ENCODE measurements around the gene VPS33B. TPM values are rescaled to one million over a fixed set of nuclear protein-coding genes. Genes with fewer than 3 reads are reported as not detected.

Gene VPS33B
- total and polyA plus RNA-seq, 12 donors = 3.7 to 10.4 (median 5.9) TPM

DNA sequence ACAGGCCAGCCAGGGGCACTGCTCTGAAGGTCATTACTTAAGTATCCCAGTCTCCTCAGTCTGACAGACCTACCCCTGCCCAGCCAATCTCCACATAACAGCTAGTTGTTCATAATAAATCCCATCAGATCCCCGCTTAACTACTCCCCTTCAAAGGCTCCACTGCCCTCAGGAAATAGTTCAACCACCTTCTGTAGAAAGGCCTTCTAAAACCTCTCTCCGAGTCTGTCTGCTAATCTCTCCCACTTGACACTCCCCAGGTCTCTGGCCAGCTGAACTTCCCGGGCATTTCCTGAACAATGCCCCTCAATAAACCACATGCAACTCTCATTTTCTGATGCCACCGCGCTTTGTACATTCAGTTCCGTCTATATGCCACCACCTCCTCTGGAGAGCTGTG is 34.1 kb downstream of the VPS33B start:
- WGBS, 2 donors = 56 to 61% methylated on average over 6 of the region's 6 CpGs
- DNase-seq = no peak
- no peak overlapping the region for H3K4me3 ChIP-seq
- ATAC-seq = peak in 1 of 8 donors; percentile 18
- H3K4me1 ChIP-seq = peaks cover 0 to 23% (median 0%) of the 10 kb centered on the region in 9 donors
- TF ChIP-seq, protein P1, sequence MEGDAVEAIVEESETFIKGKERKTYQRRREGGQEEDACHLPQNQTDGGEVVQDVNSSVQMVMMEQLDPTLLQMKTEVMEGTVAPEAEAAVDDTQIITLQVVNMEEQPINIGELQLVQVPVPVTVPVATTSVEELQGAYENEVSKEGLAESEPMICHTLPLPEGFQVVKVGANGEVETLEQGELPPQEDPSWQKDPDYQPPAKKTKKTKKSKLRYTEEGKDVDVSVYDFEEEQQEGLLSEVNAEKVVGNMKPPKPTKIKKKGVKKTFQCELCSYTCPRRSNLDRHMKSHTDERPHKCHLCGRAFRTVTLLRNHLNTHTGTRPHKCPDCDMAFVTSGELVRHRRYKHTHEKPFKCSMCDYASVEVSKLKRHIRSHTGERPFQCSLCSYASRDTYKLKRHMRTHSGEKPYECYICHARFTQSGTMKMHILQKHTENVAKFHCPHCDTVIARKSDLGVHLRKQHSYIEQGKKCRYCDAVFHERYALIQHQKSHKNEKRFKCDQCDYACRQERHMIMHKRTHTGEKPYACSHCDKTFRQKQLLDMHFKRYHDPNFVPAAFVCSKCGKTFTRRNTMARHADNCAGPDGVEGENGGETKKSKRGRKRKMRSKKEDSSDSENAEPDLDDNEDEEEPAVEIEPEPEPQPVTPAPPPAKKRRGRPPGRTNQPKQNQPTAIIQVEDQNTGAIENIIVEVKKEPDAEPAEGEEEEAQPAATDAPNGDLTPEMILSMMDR (IDR thresholded peaks at IDR 0.05) = no peak
- no peaks in the 10 kb centered on the region for H3K9me3 ChIP-seq
- H3K36me3 ChIP-seq = peaks cover 0 to 6% (median 0%) of the 10 kb centered on the region in 9 donors
- peak overlapping the region in 1 of 10 donors; percentile 46 for H3K27ac ChIP-seq
- intact Hi-C loops (cut with DNase I) = no loop called here
- no peaks in the 10 kb centered on the region for H3K27me3 ChIP-seq

DNA sequence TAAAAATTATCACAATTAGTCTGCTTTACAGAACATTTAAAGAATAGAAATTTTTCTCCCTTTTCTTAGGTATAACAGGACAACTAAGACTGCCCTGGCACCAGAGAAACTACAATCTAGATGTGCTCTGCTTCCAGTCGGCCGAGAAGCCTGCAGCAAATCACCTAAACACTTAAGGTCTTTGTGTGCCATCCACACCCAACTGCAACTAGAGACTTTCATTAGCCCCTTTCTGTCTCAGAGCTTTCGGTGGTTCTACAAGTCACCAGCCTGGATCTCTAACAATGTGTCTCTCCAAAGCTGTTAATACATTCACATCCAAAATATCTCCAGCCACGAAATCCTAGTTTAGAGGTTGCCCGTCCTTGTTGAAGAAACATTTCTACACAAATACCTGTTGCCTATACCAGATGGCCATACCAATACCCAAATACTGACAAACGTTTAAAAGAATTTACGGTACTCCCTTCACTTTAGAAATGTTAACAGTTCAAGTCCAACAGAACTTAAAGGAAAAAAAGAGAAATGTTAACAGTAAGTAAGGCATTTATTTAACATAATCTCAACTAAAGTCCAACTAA is 34.7 kb downstream of the VPS33B start:
- H3K27me3 ChIP-seq = no peaks in the 10 kb centered on the region
- TF ChIP-seq, protein P1 (IDR thresholded peaks at IDR 0.05) = no peak
- no peak for ATAC-seq
- 64 to 76% methylated on average over 7 of the region's 7 CpGs for WGBS, 2 donors
- H3K4me3 ChIP-seq = no peak overlapping the region
- DNase-seq = no peak
- H3K9me3 ChIP-seq = no peaks in the 10 kb centered on the region
- H3K27ac ChIP-seq = peak overlapping the region in 1 of 10 donors; percentile 46
- intact Hi-C loops (cut with DNase I) = no loop called here
- peaks cover 0 to 17% (median 0%) of the 10 kb centered on the region in 9 donors for H3K4me1 ChIP-seq
- peaks cover 0 to 12% (median 0%) of the 10 kb centered on the region in 9 donors for H3K36me3 ChIP-seq

DNA sequence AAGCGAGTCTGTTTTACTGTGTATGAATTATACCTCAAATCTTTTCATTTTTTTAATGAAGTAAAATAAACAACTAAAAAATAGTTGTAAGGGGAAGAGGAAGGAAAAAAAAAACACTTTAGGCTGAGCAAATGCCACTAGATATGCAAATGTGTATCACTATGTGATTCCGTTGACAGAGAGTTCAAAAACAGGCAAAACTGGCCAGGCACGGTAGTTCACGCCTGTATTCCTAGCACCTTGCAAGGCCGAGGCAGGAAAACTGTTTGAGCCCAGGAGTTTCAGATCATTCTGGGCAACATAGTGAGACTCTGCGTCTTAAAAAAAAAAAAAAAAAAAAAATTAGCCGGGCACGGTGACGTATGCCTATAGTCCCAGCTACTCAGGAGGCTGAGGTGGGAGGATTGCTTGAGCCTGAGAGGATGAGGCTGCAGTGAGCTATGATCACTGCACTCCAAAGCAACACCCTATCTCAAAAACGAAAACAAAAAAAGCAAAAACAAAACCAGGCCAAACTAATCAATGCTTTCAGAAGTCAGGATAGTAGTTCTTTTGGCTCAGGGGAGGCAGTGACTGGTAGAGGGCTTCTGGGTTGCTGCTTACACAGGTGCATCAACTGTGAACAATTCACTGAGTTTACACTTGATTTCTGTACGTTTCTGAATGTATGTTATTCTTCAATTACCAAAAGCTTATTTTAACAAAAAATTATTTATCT is 35.4 kb downstream of the VPS33B start:
- Histone ChIP-seq H3K4me1 (peaks cover 0 to 15% (median 0%) of the 10 kb centered on the region in 9 donors), H3K36me3 (peaks cover 0 to 18% (median 0%) of the 10 kb centered on the region in 9 donors), H3K9me3 (no peaks in the 10 kb centered on the region), H3K4me3 (no peak overlapping the region), H3K27ac (no peak overlapping the region), H3K27me3 (no peaks in the 10 kb centered on the region)
- no peak for DNase-seq
- 89 to 91% methylated on average over 11 of the region's 11 CpGs for WGBS, 2 donors
- no peak for ATAC-seq
- TF ChIP-seq, protein P1 (IDR thresholded peaks at IDR 0.05) = no peak
- intact Hi-C loops (cut with DNase I) = no loop called here

DNA sequence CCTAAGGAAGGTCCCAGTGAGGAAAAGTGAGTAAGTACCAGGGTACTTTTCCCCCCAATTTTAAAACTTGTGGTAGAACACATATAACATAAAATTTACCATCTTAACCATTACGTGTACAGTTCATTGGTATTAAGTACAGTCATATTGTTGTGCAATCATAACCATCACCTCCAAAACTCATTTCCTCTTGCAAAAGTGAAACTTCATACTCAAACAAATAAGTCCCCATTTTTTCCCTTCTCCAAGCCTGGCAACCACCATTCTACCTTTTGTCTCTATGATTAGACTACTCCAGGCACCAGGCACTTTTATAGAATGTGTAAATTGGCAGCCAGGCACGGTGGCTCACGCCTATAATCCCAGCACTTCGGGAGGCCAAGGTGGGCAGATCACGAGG is 40.3 kb downstream of the VPS33B start:
- TF ChIP-seq, protein P1 (IDR thresholded peaks at IDR 0.05) = no peak
- Histone ChIP-seq H3K27ac (no peak overlapping the region), H3K4me3 (no peak overlapping the region), H3K27me3 (no peaks in the 10 kb centered on the region), H3K9me3 (no peaks in the 10 kb centered on the region), H3K36me3 (peaks cover 0 to 63% (median 0%) of the 10 kb centered on the region in 9 donors), H3K4me1 (no peaks in the 10 kb centered on the region)
- intact Hi-C loops (cut with DNase I) = no loop called here
- DNase-seq = no peak
- ATAC-seq = no peak
- WGBS, 2 donors = 94 to 97% methylated on average over 5 of the region's 5 CpGs
